ENCODE measurements around the gene DUSP8.

DNA sequence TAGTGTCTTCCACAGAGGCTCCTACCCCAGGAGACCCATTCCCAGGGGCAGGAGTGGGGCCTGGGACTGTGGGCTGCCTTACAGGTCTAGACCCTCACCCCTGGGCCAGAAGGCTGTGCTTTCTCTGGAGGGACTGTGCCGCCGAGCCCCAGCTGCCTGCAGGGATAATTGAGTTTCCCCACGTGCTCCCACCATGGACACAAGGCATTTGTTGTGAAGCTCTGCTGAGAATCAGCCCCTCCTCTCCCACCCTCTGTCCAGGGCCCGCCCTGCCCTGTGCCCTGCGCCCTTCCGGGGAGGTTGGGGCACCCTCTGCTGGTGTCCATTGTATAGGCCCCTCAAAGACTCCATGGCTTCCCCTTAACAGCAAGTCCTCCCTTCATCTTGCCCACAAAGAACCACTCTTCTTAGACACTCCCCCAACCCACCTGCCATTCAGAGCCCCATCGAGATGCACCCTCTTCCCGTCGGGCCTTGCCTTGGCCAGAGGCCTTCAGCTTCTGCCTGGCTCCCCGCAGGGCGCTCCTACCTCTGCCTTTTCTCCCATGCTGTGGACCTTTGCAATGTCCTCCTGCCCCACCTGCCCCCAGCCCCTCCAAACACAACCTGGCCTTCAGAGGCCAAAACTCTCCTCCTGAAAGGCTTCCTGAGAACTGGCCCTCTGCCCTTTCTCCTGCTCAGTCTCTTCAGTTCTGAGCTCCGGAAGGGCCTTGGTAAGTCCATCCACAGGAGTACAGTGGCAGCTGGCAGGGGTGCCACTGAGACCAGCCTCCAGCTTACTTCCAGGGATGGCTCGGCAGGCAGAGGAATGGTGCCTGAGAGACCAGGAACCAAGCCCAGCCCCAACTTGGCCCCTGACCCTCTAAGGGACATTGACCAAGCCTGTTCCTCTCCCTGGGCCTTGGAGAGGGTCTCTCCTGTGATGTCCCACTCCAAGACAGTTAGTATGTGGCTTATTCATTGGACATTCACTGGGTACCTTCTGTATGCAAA is 22.4 kb downstream of the DUSP8 start:
- no peak for TF ChIP-seq TEAD4 (CRISPR knock-in tag; IDR thresholded peaks at IDR 0.05)
- TF ChIP-seq NFYB (CRISPR knock-in tag; conservative IDR thresholded peaks at IDR 0.05; ENCODE audit: low read depth): no peak
- TF ChIP-seq, protein P1, sequence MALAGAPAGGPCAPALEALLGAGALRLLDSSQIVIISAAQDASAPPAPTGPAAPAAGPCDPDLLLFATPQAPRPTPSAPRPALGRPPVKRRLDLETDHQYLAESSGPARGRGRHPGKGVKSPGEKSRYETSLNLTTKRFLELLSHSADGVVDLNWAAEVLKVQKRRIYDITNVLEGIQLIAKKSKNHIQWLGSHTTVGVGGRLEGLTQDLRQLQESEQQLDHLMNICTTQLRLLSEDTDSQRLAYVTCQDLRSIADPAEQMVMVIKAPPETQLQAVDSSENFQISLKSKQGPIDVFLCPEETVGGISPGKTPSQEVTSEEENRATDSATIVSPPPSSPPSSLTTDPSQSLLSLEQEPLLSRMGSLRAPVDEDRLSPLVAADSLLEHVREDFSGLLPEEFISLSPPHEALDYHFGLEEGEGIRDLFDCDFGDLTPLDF (CRISPR knock-in tag; IDR thresholded peaks at IDR 0.05): no peak
- TF ChIP-seq ATF1 (CRISPR knock-in tag; IDR thresholded peaks at IDR 0.05): no peak
- TF ChIP-seq, protein P2, sequence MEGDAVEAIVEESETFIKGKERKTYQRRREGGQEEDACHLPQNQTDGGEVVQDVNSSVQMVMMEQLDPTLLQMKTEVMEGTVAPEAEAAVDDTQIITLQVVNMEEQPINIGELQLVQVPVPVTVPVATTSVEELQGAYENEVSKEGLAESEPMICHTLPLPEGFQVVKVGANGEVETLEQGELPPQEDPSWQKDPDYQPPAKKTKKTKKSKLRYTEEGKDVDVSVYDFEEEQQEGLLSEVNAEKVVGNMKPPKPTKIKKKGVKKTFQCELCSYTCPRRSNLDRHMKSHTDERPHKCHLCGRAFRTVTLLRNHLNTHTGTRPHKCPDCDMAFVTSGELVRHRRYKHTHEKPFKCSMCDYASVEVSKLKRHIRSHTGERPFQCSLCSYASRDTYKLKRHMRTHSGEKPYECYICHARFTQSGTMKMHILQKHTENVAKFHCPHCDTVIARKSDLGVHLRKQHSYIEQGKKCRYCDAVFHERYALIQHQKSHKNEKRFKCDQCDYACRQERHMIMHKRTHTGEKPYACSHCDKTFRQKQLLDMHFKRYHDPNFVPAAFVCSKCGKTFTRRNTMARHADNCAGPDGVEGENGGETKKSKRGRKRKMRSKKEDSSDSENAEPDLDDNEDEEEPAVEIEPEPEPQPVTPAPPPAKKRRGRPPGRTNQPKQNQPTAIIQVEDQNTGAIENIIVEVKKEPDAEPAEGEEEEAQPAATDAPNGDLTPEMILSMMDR (IDR thresholded peaks at IDR 0.05): no peak
- TF ChIP-seq ELF4 (CRISPR knock-in tag; IDR thresholded peaks at IDR 0.05; ENCODE audit: low read depth): no peak

All from WTC11 (cell line).